Measurements from ENCODE around the gene PIAS1. TPM values are rescaled to one million over a fixed set of nuclear protein-coding genes. Genes with fewer than 3 reads are reported as not detected.
"Not testable (repeated sequence)": the region's sequence is repeated elsewhere in the genome, so short reads cannot be mapped to it uniquely, and the experiment has no call there.

Gene PIAS1
- total and polyA plus RNA-seq, 2 donors, result 26.2 to 29.1 TPM

GRCh38 chr15:68234520-68234919, 180.4 kb downstream of the PIAS1 start:
- WGBS, result 99% methylated on average over 9 of the region's 9 CpGs
- H3K4me1 ChIP-seq (ENCODE audit: control insufficient read depth in 2 of 2, insufficient read depth in 2 of 2, low read length in 2 of 2), result peaks cover 3 to 16% of the 10 kb centered on the region in 2 donors
- H3K36me3 ChIP-seq (ENCODE audit: control insufficient read depth in 2 of 2, insufficient read depth in 2 of 2, low read length in 1 of 2); H3K9me3 ChIP-seq (ENCODE audit: control insufficient read depth in 2 of 2, insufficient read depth in 1 of 2, low read length in 1 of 2); DNase-seq (ENCODE audit: low read depth in 6 of 9, low spot score in 9 of 9); H3K27ac ChIP-seq (ENCODE audit: low read depth in 1 of 2, low read length in 1 of 2); H3K27me3 ChIP-seq (ENCODE audit: control insufficient read depth in 2 of 2, insufficient read depth in 1 of 2, low read length in 1 of 2); H3K4me3 ChIP-seq (ENCODE audit: low read length in 2 of 2): not testable (repeated sequence)

DNA sequence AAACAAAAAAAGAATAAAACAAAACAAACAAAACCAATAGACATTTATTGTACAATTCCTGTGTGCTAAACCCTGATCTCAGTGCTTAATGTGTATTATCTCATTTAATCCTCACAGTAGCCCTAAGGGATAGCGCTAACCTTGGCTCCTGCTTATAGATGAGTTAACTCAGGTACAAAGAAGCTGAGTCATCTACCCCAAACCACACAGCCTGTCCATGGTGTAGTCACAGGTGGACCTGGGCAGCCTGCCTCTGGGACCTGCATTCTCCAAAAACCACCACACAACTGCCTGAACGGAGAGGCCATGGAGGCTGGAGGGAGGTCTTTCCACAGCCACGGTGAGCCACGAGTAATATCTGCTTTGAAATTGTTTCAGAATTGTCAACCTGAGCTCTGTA, 180.9 kb downstream of the PIAS1 start:
- no peaks in the 10 kb centered on the region for H3K9me3 ChIP-seq (ENCODE audit: control insufficient read depth in 2 of 2, insufficient read depth in 1 of 2, low read length in 1 of 2)

GRCh38 chr15:68239025-68239424, 184.9 kb downstream of the PIAS1 start:
- Histone ChIP-seq H3K27me3 (ENCODE audit: control insufficient read depth in 2 of 2, insufficient read depth in 1 of 2, low read length in 1 of 2) (no peaks in the 10 kb centered on the region), H3K27ac (ENCODE audit: low read depth in 1 of 2, low read length in 1 of 2) (no peak overlapping the region), H3K4me3 (ENCODE audit: low read length in 2 of 2) (no peak overlapping the region), H3K9me3 (ENCODE audit: control insufficient read depth in 2 of 2, insufficient read depth in 1 of 2, low read length in 1 of 2) (peaks cover 0 to 7% of the 10 kb centered on the region in 2 donors), H3K36me3 (ENCODE audit: control insufficient read depth in 2 of 2, insufficient read depth in 2 of 2, low read length in 1 of 2) (no peaks in the 10 kb centered on the region), H3K4me1 (ENCODE audit: control insufficient read depth in 2 of 2, insufficient read depth in 2 of 2, low read length in 2 of 2) (no peaks in the 10 kb centered on the region)
- DNase-seq (ENCODE audit: low read depth in 6 of 9, low spot score in 9 of 9), result no peak

More for the DNA sequence above, 180.9 kb downstream of the PIAS1 start:
- Histone ChIP-seq H3K27ac (ENCODE audit: low read depth in 1 of 2, low read length in 1 of 2) (no peak overlapping the region), H3K4me3 (ENCODE audit: low read length in 2 of 2) (no peak overlapping the region), H3K4me1 (ENCODE audit: control insufficient read depth in 2 of 2, insufficient read depth in 2 of 2, low read length in 2 of 2) (peaks cover 3 to 12% of the 10 kb centered on the region in 2 donors), H3K27me3 (ENCODE audit: control insufficient read depth in 2 of 2, insufficient read depth in 1 of 2, low read length in 1 of 2) (no peaks in the 10 kb centered on the region), H3K36me3 (ENCODE audit: control insufficient read depth in 2 of 2, insufficient read depth in 2 of 2, low read length in 1 of 2) (no peaks in the 10 kb centered on the region)
- WGBS, result 91% methylated on average over 4 of the region's 4 CpGs
- DNase-seq (ENCODE audit: low read depth in 6 of 9, low spot score in 9 of 9), result no peak

DNA sequence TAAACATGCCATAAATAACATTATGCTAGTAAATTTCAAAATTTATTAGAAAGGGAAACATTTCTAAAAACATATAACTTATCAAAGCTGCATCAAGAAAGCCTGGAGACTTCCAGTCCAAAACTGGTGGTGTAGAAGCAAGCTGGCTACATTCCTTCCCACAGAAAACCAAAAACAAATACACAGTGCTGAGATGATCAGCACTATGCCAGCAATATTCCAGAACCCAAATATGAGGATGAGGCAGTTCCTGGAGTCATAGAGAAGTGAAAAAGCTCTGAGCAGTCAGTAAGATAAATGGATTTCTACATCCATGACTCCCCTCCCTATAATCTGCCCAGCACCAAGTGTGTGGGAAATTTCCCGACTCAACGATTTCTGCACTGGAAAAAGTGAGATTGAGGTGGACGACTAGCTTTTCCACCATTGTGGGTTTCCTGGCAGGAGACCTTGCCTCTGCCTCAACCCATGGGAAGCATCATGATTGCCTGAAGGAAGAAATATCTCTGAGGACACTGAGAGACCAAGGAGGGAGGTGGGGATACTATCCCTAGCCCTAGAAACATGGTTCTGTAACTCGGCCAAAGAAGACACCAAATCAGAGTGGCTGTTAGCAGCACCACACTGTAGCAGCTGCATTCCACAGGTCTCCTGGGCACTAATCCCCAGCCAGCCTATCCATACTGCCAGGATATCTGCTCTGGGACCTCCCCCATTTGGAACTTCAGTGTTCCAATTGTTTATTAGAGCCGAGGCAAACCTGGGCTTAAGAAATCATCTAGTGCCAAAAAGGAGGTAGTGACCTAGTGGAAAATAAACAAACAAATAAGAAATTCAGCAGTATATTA, 187.2 kb downstream of the PIAS1 start:
- DNase-seq (ENCODE audit: low read depth in 6 of 9, low spot score in 9 of 9), result no peak
- no peaks in the 10 kb centered on the region for H3K4me1 ChIP-seq (ENCODE audit: control insufficient read depth in 2 of 2, insufficient read depth in 2 of 2, low read length in 2 of 2)
- H3K4me3 ChIP-seq (ENCODE audit: low read length in 2 of 2), result no peak overlapping the region
- no peaks in the 10 kb centered on the region for H3K36me3 ChIP-seq (ENCODE audit: control insufficient read depth in 2 of 2, insufficient read depth in 2 of 2, low read length in 1 of 2)
- no peaks in the 10 kb centered on the region for H3K27me3 ChIP-seq (ENCODE audit: control insufficient read depth in 2 of 2, insufficient read depth in 1 of 2, low read length in 1 of 2)
- no peak overlapping the region for H3K27ac ChIP-seq (ENCODE audit: low read depth in 1 of 2, low read length in 1 of 2)
- H3K9me3 ChIP-seq (ENCODE audit: control insufficient read depth in 2 of 2, insufficient read depth in 1 of 2, low read length in 1 of 2), result peaks cover 0 to 10% of the 10 kb centered on the region in 2 donors
- WGBS, result 95% methylated on average over 5 of the region's 5 CpGs

Other genes with a start within 250 kb of the PIAS1 start
- 0.14 TPM for gene SKOR1, start 228.8 kb upstream of the PIAS1 start, total RNA-seq
- 0.46 TPM for gene SKOR1, start 228.8 kb upstream of the PIAS1 start, polyA plus RNA-seq
- gene RNU6-1, start 214.3 kb upstream of the PIAS1 start, total RNA-seq, result not detected
- gene RNU6-1, start 214.3 kb upstream of the PIAS1 start, polyA plus RNA-seq, result not detected
- 8.8 TPM for gene CALML4, start 151.0 kb downstream of the PIAS1 start, total RNA-seq
- gene CALML4, start 151.0 kb downstream of the PIAS1 start, polyA plus RNA-seq, result 18.3 TPM
- gene CLN6, start 175.4 kb downstream of the PIAS1 start, total RNA-seq, result 6.5 TPM
- 14.2 TPM for gene CLN6, start 175.4 kb downstream of the PIAS1 start, polyA plus RNA-seq
- gene FEM1B, start 223.4 kb downstream of the PIAS1 start, total RNA-seq, result 29.6 TPM
- gene FEM1B, start 223.4 kb downstream of the PIAS1 start, polyA plus RNA-seq, result 19.5 TPM

All from thymus (tissue), 11 donors.